Kidney epithelial cell (primary cell): ENCODE results near the gene RSPRY1. TPM values are rescaled to one million over a fixed set of nuclear protein-coding genes. Genes with fewer than 3 reads are reported as not detected.

Experiments
- DNase-seq: peaks from one replicate; pipeline ENCODE4 v3.0.0-alpha.2; 2010; ENCODE audit warnings: low read depth
- H3K27me3 ChIP-seq: 2 replicates; pipeline ENCODE4 v1.6.0; 2011; ENCODE audit warnings: low read length; ENCODE audit not compliant: control insufficient read depth, insufficient read depth
- H3K36me3 ChIP-seq: 2 replicates; pipeline ENCODE4 v1.5.1; 2011; ENCODE audit warnings: low read length; ENCODE audit not compliant: control insufficient read depth, insufficient read depth
- H3K4me3 ChIP-seq: 2 replicates; pipeline ENCODE4 v1.5.1; 2011; ENCODE audit warnings: low read depth, mild to moderate bottlenecking, control low read depth, low read length
- CTCF ChIP-seq: IDR thresholded peaks from 2 replicates; pipeline ENCODE4 v1.5.1; 2011; ENCODE audit warnings: mild to moderate bottlenecking, moderate library complexity, low read length, control low read depth, inconsistent platforms; ENCODE audit not compliant: insufficient read depth, poor library complexity, severe bottlenecking
- total RNA-seq: library from RNA; depleted of rRNA; stranded (reverse); fragments of >200 nt; gene quantifications from 2 replicates; pipeline ENCODE4 v1.2.3, GENCODE V29; 2015

Gene RSPRY1
- total RNA-seq, 1 donor from 2014 or later, result 42.7 TPM

DNA sequence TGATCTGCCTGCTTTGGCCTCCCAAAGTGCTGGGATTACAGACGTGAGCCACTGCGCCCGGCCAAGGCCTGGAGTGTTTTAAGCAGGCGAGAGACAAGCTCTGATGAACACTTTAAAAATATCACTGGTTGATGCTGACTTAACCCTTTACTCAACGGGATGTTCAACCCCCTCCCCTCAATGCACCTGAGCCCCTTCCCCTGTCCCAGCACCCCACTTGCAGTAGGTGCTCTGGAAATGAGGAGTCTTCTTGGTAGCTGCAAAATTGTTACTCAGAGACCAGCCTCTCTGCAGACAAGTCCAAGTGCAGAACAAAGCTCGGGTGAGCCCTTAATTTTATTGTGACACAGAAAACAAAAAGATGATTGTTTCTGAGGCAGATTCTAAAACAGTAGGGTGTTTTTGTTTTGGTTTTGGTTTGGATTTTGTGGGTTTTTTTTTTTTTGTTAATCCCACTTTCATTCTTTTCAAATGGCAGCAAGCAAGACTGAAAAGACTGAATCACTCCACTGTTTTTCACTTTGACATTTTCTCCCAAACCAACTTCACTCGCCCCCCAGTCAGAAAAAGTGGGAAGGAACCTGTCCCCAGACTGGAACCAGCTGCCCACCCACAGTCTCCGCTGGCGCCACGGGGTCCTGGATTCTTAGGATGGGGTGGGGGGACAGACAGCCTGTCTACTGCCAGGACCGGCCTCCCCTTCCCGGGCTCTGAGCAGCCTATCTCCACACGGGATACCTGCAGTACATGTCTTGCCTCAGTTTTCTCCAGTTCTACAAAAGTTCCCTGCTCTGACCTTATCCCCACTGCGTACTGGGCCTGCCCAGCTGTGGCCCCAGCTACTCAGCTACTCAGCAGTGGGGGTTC is 103.5 kb downstream of the RSPRY1 start:
- TF ChIP-seq CTCF, result no peak
- DNase-seq, result no peak
- no peak overlapping the region for H3K4me3 ChIP-seq

More for the DNA sequence above, 103.5 kb downstream of the RSPRY1 start:
- Histone ChIP-seq H3K36me3 (no peaks in the 10 kb centered on the region), H3K27me3 (no peaks in the 10 kb centered on the region)

Other genes starting within 250 kb of the RSPRY1 start
- not detected in 2 replicates for gene CETP, start 224.4 kb upstream of the RSPRY1 start, total RNA-seq
- gene NLRC5, start 196.8 kb upstream of the RSPRY1 start, total RNA-seq, result 7.7 and 14.1 TPM in 2 replicates
- 23.4 and 24.3 TPM in 2 replicates for gene CPNE2, start 93.7 kb upstream of the RSPRY1 start, total RNA-seq
- gene PSME3IP1, start 290 bp upstream of the RSPRY1 start, total RNA-seq, result 93.4 and 94.5 TPM in 2 replicates
- 70.4 and 78.3 TPM in 2 replicates for gene ARL2BP, start 58.9 kb downstream of the RSPRY1 start, total RNA-seq
- gene PLLP, start 98.3 kb downstream of the RSPRY1 start, total RNA-seq, result 11.9 and 12.6 TPM in 2 replicates
- not detected in 2 replicates for gene CCL22, start 172.5 kb downstream of the RSPRY1 start, total RNA-seq
- 22.0 and 24.8 TPM in 2 replicates for gene CX3CL1, start 186.2 kb downstream of the RSPRY1 start, total RNA-seq
- not detected in 2 replicates for gene CCL17, start 218.4 kb downstream of the RSPRY1 start, total RNA-seq